NCI-H146 treated with DMSO at 0.1 percent for 48 hours (cell line): ENCODE data around the gene ZNRF3.

ENCODE experiments used
- DNase-seq: peaks from one replicate; lab custom pipeline; 2025; ENCODE audit not compliant: unreplicated experiment; lab: John Stamatoyannopoulos, UW

Gene ZNRF3

DNA sequence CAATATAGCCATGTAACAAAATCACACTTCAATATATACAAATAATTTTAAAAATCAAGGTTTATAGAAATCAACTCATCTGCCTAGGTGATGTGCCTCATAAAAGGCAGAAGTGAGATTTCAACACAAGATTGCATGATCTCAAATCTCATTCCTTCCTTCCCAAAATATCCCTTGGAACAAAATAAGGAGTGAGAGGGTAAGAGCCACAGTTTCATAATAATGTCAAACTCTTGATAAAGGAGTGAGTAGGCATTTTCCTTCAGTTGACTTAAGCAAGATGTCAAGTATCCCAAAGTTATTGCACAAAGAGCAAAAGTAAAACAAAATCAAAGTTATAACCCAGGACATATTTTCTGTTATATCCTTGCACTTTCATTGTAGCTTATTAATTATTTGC, 97.0 kb downstream of the ZNRF3 start:
- no peak for DNase-seq

DNA sequence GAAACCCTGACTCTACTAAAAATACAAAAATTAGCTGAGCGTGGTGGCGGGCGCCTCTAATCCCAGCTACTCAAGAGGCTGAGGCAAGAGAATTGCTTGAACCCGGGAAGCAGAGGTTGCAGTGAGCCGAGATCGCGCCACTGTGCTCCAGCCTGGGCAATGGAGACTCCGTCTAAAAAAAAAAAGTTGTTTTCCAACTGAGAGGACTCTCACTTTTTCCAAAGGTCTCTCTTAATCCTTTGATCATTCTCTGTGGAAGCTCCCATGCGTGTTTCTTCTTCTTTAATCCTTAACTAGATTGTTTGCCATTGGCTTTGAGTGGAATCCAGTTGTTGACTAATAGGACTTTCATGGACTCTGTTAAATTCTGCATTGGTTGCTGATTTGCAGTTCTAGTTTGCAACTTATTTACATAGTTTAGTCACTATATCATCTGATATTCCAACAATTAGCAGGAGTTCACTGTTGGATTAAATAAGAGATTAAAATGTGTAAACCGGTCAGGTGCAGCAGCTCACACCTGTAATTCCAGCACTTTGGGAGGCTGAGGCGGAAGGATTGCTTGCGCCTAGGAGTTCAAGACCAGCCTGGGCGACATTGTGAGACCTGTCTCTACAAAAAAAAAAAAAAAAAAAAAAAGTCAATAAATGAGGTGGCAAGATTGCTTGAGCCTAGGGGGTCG, 98.6 kb downstream of the ZNRF3 start:
- no peak for DNase-seq

DNA sequence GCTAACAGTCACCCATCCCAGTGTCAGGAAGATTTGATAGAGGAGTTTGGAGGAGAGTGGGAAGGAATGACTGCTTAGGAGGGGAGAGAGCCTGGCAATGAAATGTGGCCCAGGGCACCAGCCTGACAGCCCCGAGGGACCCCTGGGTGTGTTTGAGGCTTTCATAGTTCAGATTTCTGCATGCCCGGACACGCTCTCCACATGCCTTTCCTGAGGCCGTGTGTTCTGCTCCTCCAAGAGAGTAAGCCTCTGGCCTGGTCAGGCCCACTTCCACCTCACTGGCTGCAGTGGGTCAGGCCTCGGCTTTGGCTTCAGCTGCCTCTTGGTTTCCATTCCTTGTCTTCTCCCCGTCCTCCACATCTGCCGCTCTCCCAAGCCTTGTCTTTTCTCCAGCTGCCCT, 99.8 kb downstream of the ZNRF3 start:
- no peak for DNase-seq

DNA sequence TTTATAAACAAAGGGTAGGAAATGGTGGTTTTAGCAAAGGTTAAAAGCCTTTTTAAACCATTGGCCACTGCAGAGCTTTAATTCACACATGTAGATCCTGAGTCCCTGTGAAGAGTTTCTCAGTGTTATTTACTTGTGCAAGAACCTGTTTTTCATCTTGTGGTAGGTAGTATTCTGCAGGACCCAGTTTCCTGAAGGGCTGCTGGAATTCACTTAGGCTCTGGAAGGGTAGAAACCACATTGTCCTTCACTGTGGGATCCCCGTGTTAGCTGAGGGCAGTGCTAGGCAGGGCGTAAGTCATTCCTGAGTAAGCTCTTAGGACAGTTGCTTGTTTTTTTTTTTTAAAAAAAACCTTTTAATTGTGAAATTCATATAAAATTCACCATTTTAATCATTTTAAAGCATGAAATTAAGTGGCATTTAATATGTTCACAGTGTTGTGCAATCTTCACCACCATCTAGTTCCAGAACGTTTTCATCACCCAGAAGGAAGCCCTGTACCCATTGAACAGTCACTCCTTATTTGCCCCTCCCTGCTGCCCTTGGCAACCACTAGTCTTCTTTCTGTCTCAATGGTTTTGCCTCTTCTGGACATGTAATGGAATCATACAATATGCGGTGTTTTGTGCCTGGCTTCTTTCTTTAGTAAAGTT, 100.5 kb downstream of the ZNRF3 start:
- DNase-seq = no peak

DNA sequence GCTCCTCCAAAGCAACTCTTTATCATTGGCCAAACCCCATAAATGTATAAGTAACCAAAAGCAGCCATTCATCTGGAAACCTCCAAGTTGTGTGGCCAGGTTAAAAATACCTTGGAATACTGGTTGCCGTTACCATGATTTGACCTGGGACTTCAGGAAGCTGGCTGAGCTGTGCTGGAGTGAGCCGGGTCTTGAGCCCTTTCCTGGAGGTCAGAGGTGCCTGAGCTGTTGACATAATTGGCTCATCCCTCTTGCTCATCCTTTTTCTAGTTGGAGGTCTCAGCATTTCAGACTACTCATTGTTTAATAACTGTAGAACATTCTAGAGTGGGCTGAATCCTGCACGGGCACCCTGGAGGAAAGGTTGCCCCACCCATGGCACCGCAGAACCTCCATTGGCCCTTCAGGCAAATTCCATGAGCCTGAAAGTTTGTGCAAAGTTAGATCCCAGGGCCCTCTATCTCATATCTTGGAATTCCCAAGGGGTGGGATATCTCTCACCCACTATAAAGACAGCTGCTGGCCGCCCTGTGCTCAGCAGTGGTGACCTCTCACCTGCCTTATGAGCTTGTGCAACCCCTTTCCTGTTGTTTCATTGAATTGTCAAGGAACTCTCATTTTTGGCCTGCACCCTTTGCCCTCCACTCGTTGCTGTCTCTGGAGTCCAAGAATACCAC, 101.2 kb downstream of the ZNRF3 start:
- DNase-seq = no peak

DNA sequence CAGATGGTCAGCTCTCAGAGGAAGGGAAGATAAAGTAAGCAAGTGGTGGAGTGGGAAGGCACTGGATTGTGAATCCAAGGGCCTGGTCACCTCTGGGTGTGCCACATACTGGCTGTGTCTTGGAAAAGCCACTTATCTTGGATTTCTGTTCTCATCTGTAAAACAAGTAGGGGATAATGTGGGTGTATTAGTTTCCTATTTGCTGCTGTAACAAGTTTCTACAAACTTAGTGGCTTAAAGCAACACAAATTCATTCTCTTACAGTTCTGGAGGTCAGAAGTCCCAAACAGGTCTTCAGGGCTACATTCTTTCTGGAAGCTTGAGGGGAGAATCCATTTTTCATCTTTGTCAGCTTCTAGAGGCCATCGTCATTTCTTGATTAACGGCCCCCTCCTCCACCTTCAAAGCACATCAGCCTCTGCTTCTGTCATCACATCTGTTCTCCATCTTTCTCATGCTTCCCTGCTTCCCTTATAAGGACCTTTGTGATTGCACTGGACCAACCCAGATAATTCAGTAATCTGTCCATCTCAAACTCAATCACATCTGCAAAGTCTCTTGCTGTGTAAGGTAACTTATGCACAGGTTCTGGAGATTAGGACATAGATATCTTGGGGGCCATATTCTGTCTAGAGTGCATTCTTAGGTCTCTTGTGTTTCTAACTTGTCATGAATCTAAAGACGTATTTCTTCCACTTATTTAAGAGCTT, 102.4 kb downstream of the ZNRF3 start:
- no peak for DNase-seq

DNA sequence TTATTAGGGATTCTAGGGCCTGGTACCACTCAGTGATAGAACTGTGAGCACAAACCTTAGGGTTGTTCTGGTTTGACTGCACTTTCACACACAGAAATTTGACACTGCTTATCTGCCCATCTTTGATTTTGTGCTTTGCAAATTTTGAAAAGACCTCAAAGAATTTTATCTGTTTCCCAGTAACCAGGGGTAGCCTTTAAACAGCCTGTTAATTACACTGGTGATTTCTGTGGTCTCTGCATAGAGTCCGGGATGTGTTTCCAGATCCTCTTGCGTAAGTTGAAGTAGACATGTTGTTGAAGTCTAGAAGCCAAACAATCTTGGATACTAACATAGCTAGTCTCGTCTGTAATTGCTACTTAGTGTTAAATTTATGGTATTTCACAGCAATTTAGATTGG, 103.0 kb downstream of the ZNRF3 start:
- no peak for DNase-seq

DNA sequence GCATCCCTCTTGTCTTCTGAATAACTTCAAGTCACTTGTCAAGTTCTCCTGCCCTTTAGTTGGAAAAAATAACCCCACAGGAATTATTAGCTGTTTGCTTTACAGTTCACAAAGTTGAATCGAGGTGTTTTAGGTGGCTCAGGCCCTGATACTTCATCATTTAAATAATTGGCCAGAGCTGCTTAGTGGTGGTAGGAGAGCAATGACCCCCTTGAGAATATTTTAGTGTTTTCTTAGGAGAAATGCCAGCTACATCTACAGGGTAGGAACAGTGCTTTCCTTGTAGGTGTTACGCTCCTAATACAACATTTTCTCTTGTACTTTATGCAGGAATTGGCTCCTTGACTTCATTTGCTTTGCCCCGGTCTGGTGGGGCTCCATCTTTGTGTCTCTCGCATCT, 105.1 kb downstream of the ZNRF3 start:
- DNase-seq = no peak

DNA sequence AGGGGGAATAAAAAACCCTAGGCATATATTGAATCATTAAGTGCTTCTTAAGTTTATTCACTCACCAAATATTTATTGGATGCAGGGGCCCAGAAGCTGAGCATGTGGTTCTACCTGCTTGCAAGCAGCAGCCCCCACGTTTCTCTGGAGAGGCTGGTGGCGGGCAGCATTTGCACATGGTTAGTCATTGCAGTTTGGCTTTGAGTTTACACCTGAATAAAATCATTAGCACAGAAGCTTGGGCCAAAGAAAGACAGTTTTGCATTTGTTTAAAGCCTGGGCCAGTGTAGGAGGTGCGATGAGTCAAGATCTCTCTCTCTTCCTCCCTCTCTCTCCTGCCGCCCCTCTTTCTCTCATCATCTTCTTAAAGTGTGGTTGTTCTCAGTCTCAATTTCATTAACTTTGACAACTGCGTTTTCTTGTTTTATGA, 105.7 kb downstream of the ZNRF3 start:
- DNase-seq = no peak

DNA sequence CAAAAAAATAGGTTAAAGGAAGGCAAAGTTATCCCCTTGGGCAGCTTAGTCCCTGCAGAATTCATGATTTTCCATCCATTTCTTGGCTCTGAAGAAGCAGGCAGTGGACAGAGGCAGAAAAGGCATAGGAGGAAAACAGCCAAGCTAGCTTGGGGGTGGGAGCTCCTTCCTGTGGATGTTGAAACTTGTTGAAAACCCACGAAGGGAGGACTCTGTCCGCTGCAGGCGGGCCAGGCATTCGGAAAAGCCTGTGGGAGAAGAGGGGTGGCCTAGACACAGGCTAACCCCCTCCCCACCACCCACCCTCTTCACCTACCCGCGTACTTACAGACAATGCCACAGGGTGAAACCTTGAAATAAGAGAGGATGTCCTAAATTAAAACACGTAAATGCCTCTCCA, 106.1 kb downstream of the ZNRF3 start:
- DNase-seq = no peak

DNA sequence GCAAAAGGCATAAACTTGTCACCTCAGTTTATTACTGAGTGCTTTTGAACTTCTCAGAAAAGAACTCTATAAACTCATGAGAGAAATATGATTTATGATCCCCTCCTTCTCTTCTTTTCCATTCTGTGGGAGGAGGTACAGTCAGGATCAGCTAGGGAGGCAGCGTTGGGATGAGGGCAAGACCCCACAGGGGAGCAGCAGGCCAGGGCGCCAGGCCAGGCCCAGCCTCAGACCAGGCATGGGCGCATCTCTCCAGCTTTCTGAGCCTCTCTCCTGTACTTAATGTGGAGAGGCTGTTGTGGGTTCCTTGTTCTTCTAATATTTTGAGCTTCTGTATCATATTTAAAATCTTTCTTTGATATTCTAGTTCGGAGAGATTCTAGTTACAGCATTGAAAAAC, 106.5 kb downstream of the ZNRF3 start:
- DNase-seq = no peak

DNA sequence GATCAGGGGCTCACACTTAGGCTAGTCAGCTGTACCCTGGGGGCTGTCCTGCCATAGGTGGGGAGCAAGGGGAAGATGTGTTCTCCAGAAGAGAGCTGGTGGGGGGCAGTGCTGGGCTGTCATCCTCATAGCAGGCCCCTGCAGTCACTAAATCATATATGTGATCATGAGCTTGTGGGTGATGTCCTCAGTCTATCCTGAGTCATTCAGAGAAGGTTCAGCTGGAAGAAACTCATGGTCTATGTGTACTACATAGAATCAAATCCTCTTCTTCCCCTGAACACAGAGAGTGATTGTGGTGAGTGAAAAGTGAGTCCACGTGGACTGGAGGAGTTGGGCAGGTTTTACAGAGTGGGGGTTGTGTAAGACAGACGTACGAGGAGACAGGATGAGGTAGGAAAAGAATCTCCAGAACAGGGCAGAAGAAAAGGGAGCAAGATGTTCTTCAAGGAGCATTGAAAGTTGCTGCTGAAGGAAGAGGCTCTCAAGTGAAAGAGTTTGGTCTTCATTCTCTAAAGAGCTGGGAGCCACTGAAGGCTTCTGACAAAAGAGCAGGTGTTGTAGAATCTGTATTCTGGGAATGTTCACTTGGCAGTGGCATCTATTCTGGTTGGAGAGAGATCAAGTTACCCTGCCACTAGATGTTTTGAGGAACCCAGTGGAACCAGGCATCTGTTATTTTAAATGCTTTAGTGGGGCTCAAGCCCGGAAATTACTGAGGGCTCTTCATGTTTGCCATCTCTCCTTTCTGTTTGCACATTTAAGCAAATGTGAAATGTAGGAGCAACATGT, 109.4 kb downstream of the ZNRF3 start:
- DNase-seq = no peak

DNA sequence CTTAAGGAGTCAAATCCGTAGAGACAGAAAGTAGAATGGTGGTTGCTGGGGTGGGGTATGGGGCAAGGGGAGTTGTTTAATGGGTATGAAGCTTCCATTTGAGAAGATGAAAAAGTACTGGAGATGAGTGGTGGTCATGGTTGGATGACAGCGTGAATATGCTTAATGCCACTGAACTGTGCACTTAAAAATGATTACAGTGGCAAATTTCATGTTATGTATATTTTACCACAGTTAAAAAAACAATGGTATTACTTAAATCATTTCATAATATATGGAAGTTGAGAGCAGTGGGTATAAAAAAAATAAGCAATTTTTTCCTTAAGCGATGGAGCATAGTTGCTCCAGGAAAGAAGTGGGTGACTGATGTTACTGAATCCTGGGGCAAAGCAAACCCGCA, 111.2 kb downstream of the ZNRF3 start:
- DNase-seq = no peak

DNA sequence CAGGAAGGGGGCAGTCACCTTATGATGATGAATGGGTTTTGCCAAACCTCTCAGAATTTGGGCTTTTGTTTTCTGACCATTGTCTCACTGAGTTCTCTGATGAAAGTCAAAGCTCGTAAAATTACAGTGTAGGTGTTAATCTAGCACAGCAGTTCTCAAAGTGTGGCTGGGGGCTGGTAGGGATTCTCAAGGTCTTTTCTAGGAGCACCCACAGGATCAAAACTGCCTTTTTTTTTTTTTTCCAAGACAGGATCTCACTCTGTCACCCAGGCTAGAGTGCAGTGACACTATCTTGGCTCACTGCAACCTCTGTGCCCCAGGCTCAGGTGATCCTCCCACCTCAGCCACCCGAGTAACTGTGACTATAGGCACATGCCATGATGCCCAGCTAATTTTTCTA, 112.2 kb downstream of the ZNRF3 start:
- DNase-seq = no peak

DNA sequence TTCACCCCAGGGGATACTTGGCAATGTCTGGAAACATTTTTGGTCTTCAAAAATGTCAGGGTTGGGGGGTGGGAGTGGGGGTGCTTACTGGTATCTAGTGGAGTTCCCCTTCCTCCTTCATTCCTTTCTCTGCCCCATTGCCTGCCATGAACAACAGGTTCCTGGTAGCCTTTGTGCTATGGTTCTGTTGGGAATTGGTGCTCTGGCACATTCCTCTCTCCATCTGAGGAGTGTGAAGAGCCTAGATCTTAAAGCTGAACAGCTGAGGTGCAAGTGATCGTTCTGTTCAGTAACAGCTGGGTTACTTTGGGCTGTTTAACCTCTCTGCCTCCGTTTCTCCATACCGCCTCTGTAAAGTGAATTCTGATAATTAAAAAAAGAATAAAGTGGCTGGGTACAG, 114.0 kb downstream of the ZNRF3 start:
- DNase-seq = no peak

DNA sequence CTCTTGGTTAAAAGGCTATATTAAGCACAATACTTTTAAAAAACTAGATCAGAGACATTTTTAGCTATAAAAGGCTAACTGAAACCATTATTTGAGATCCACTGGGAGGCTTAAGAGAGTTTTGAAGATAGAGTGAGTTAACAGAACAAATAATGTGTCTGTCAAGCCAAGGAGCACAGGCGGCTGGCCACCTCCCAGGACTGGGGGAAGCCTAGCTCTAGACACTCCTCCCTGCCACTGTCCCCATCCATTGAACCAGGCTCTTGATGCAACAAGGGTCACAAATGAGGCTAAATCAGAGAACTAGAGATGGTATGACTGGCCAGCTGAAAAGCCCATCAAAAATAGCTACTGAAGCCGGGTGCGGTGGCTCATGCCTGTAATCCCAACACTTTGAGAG, 115.3 kb downstream of the ZNRF3 start:
- no peak for DNase-seq

DNA sequence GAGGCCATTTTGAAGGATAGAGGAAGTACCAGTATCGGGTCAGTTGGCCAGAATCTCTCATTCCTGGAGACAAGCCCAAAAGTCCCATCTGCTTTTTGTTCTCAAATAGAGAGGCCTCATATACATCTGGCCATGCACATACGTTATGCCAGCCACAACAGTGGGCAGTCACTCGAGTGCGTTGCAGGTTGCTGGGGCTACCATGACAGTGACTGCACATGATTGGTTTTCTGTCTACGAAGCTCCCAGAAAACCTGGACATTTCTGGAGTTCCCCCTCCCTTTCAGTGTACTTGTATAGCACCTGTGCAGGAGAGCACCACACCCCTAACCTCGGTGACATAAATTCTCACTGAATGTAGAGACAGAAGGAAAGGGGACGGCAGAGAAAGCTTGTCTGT, 116.1 kb downstream of the ZNRF3 start:
- DNase-seq = no peak

DNA sequence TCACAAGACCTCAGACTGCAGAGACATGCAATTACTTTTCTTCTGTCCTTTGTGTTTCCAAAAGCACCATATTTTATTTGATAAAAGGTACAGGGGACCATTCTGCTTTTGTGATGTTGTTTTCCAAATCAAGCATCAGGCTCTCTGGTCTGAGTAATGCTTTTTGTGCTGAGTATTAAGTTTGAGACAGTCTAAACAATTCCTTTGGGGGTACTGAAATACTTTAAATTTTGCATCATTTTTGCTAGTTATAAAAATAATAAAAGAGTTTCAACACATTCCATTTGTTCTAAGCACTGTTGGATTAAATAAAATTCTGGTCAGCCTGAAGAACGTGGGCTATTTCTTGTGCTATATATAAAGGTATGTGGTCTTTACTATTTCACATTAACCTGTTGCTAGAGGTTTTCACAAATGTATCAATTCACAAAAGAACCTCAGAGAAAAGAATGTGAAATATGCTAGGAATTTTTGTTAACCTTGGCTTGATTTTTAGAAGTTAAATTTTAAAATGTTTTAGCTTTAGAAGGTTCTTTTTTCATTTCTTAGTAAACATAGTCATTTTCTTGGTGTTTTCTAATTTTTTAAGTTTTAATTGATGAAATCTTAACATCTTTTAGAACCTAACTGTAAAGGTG, 116.7 kb downstream of the ZNRF3 start:
- no peak for DNase-seq

DNA sequence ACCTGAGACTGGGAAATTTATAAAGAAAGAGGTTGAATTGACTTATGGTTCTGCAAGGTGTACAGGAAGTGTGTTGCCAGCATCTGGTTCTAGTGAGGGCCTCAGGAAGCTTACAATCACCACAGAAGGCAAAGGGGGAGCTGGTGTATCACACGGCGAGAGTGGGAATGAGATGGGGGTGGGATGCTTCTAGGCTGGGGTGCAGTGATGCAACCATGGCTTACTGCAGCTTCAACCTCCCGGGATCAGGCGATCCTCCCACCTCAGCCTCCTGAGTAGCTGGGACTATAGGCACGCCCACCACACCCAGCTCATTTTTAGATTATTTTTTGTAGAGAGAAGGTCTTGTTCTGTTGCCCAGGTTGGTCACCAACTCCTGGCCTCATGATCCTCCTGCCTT, 117.3 kb downstream of the ZNRF3 start:
- no peak for DNase-seq

DNA sequence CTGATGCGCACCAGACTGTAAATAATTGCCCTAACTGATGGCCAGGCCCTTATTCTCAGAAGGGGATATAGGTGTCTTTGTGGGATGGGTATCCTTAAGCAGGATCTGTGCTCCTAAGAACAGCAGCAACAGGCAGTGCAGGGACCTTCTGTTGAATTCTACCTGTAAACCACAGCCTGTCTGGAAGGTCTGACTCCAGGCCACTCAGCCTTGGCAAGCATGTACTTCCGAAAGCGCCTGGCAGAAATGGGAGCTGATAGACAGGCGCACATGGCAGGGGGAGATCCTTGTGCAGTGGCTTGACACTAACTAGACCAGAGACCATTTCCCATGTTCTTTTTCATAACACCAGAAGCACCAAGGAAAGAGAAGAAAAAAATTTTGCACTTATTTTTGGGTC, 119.2 kb downstream of the ZNRF3 start:
- DNase-seq = no peak

DNA sequence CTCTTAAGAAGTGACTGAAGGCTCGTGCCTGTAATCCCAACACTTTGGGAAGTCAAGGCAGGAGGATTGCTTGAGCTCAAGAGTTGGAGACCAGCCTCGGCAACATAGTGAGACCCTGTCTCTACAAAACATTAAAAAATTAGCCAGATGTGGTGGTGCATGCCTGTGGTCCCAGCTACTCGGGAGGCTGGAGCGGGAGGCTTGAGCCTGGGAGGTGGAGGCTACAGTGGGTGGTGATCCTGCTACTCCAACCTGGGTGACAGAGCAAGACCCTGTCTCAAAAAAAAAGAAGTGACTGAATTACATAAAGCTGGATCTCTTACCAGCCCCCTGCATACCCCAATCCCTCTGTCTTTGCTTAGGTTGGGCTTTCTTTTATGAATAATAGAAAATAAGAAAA, 120.2 kb downstream of the ZNRF3 start:
- DNase-seq = no peak
